Hematopoietic multipotent progenitor cell treated with erythropoietin and hydrocortisone succinate and interleukin-3 and kit ligand, for 17 days (in vitro differentiated cells): ENCODE measurements around the gene EEF1G.
"Not testable (repeated sequence)": the region's sequence is repeated elsewhere in the genome, so short reads cannot be mapped to it uniquely, and the experiment has no call there.

Source experiments
- DNase-seq: peaks from one replicate; pipeline ENCODE4 v3.0.0-alpha.2; 2015; ENCODE audit warnings: low spot score

The EEF1G gene

DNA sequence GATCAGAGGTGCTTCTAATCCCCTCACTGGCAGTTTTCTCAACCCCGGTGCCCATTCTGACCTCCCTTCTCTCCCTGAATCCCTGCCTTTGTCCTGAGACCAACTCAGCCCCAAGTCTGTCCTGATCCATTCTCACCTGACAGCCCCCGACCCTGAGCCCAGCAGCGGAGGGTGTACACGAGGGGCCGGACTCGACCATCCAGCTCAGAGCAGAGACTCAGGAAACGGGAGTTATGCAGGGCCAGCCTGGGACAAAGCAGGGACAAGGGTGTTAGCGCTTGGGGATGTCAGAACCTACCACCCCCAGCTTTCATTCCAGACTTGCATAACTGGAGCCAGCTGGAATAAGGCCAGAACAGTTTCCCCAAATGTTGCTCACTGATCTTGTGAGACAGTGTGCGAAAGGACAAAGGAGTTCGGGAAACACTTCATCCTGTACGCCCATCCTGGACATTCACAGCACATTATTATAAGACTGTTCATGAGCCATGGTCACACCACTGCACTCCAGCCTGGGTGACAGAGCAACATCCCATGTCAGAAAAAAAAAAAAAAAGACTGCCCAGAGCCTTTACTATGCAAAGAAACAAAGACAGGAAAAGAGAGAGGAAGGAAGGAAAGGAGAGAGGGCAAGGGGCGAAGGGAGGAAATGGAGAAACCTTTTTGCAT is 3.5 kb upstream of the EEF1G start:
- DNase-seq: no peak

DNA sequence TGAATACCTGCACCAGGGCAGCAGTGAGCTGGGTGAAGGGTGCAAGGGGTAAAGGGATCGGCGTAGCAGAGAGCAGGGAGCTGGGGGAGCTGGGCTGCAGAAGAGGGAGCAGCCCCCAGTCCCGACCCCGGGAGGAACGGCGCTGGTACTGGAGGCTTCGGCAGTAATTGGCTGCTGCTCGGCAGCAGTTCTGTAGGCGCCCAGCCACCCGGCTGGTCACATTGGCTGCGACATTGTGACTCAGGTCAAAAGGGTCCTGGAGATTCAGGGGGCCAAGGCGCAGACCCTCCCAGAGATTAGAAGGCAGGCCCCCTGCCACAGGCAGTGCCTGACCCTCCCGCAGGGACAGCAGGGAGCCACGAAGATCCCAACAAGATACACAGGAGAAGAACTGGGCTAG is 2.1 kb upstream of the EEF1G start:
- no peak for DNase-seq

DNA sequence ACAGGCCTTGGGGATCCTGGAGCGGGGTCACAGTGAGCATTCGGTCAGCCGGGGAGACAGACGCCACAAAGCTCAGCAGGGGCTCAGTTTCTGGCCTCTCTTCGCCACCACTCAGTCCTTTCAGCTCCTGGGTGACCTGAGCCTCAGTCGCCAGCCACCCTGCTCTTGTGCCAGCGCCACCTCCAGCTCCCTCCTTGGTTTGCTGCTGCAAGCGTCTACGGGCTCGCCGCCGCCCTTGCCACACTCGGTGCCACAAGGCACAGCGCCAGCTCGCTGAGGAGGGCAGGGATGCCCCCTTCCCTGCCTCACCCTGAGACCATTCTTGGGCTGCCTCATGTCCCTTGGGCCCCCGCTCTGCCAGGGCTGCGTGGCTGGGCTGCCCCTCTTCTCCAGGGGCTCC is 1.5 kb upstream of the EEF1G start:
- no peak for DNase-seq

DNA sequence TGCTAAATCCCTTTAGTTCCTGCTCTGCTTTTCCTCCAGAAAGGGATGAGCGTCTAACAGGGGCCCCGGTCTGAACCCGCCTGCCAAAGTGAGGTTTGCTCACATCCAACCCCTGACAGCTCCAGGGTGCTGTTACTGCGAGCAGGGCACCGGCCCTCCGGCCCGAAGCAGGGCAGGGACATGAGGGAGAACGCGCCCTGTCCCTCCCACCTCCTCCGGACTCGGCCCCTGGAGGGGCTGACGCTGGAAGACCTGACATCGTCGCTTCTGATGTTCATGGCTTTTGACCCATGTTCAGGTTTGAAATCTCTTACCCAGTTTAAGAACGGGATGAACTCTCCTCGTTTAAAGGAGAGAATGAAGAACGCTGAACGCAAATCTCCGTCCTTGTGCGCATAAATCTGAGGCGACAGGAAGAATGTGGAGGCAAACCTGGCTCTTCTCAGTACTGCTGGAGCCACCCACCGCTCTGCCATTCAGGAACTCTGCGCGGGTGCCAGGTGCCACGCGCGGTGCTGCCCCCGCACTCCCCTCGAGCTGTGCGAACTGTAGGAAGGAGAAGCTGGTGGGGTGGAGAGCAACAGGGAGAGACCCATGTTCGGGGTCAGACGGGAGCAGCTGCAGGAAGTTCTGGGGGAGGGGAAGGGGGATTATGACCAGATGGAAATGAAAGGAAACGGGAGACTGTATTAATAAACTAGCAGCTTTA is 826 bp upstream of the EEF1G start:
- no peak for DNase-seq

DNA sequence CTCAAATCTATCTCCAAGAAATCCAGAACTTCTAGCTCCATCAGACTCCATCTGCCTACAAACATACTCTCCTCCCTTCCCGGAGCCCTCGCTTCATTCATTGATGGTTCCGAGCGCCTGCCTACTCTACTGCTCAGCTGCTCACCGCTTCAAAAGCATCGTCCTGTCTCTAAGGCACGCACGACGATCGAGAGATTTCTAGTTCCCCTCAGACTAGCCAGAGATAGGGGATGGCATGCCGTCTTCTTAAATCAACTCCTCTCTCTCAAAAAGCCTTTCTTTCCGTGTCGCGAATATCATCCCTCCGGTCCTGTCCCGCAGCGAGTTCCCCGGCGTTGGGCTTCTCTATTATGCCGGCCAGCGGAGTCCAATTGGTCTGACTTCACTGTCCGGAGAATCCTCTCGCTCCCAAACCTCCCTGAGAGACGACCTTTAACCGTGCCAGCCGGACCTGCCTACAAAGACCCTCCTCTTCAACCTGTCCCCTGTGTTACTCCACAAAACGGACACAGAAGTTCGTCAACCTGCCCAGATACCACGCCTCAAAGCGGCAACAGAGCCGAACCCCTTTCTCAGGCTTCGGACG is 592 bp downstream of the EEF1G start:
- no peak for DNase-seq

DNA sequence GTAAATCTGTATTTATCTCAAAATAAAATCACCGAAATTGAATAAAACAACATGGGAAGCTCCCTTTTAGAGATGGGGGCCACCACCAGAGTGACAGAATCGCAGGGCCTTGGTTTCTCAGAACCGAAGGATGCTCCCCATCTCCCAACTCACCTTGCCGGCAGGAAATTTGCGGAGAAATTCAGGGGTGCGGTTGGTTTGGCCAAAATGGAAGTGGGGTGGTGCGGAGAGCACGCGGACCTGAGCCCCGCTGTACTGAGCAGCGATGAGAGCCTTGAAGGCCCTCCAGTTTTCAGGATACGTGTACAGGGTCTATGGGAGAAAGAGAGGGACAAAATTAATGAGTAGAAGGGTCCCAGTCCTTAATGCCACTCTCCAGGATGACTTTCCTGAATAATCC is 1.3 kb downstream of the EEF1G start:
- DNase-seq: no peak

DNA sequence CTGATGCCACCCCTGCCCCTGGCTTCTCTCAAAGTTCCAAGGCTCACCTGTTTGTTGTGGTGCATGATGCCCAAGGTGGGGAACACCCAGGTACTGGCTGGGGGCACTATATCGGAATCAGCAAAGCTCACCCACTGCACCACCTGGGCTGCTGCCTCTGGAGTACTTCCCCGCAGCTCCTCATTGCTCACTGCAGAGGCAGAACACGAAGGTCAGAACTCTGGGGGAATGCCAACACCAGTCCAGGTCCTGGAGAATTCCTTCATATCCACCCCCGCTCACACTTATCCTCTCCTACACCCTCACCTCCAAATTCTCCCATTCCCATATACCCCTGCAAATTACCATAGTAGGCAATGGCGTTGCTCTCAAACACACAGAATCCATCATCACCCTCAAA is 2.2 kb downstream of the EEF1G start:
- DNase-seq: not testable (repeated sequence)

DNA sequence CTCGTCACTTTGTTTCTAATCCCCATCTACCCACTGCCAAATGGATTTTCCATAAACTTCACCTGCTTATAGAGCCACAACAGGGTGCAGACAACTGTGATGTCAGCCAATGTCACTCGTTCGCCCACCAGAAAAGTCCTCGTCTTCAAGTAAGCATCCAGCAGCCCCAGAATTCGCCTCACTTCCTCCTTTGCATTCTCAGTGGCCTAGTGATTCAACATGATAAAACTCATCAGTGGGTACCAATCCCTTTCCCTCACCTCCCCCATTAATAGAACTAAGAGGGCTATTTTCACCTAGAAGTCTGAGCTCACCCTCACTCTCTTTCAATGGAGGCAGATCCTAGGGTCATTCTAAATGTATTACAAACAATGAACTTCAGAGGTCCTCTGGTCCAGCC is 2.8 kb downstream of the EEF1G start:
- not testable (repeated sequence) for DNase-seq

DNA sequence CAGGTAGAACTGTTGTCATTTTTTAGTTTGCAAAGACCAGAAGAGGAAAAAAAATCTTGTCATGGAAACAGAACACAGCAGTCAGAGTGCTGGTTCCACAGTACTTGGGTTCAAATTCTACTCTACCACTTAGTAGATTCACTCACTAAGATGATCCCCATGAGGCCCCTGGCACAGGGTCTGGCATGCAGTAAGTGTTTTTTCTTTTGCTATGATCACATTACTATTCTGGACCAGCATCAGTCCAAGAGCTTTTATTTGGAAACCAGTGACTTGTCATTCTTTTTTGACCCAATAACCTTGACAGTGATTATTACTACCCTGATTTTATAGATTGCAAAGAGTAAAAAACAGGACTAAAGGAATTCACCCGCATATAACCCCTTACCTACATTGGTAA is 4.1 kb downstream of the EEF1G start:
- no peak for DNase-seq

DNA sequence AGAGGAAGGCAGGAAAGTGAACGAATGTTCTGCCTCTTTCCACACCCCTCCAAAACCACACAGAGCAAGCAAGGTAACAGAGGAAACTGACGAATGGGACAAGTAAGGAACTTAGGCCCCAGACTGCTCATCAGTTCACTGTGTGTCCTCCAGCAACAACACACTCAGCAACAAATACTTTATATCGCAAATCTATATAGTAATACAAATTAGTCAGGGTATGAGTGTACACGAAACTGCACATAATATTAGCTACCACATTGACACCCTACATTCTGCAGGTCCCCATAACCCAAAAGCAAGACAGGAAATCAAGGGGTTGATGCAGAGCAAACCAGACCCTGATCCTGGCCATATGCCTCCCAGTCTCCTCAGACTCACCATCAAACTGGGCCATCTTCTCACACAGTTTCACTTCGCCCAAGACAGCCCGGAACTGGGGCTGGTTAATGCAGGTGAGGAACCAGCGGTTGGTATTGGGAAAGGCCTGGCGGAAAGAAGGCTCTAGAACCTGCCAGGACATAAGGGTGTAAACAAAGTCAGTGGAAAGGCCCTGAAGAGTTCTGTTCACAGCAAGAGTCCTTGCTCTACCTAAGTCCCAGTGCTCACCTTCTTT is 6.6 kb downstream of the EEF1G start:
- no peak for DNase-seq

DNA sequence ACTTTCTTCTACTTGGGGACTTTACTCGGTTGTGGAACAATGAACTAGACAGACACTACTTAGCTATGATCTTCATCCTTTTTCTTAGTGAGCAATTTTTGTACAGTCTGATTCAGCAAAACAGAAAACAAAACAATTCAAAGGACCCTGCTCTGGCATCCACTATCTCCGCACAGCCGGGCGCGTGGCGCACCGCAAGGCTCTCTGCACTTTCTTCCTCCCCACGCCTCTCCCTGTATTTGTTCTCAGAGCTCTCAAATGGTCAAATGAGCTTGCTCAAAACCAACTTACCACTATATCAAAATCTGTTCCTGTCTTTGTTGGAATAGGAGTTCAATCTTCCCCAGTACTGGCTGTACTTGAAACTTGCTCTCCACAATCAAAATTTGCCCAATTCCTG is 7.4 kb downstream of the EEF1G start:
- DNase-seq: no peak

DNA sequence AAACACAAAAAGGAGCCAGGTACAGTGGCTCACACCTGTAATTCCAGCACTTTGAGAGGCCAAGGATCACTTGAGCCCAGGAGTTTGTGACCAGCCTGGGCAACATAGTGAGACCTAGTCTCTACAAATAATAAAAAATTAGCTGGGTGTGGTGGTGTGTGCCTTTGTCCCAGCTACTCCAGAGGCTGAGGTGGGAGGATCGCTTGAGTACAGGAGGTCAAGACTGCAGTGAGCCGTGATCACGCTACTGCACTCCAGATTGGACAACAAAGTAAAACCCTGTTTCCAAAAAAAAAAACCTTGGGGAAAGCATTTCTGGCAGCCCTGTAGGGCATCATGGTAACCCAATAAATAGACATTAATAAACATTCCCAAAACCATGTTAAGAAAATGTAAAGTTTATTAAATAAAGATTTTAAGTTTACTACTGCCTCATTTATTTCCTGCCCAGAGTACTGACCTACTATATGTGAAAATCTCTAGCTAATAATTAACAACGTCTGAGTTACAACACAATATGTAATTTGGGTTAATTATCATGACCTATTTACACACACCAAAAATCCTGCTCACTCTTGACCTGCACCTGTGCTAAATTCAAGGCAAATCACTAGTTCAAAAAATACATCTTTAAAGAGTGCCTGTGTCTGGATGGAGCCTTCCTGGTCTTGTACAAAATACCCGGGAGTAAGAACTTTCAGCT is 8.4 kb downstream of the EEF1G start:
- DNase-seq: no peak

DNA sequence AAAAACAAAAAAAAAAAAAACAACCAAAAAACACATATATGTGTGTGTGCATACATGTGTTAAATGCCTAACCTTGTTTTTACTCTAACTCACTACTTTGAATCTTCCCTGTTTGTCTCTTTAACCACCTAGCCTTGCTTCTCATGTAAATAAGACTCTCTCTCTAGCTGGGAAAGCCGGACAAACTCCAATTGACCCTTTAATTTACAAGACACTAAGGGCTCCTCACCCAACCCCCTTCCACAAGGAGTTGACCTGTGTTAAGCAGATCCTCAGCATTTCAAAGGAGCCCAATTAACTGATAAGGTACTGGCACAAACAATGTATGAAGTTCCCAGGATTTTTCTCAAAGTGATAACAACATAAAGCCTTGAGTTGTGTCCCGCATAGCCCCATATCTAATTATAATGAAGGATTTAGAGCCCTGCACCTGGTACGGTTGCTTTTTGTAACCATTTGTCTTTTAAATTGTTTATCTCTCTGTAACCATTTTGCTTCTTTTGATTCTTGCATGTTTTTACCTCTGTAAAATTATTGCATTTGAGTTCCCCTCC is 11.9 kb downstream of the EEF1G start:
- not testable (repeated sequence) for DNase-seq

DNA sequence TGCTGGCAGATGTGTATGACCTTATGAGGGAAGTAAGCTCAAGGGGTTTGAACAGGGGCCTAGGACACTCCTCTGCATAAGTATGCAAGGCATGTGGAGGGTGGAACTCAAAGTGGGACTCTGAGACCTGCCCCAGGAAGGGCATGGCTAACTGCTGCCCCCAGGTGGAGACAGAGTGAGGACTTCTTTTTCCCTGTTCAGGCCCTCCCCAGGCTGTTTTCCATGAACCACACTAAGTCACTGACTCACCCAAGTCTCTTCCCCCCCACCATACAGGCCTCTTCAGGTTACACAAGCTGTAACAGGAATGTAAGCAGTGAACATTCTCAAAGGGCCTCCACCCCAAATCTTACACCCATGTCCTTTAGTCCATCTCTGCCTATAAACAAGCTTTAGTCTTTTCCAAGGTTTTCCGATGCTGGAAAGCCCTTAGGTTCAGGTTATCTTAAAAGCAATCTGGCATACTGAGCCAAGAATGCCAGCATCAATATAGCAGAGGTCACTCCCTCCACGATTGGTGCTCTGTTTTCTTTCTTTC is 13.1 kb downstream of the EEF1G start:
- peak; percentile 84 for DNase-seq

DNA sequence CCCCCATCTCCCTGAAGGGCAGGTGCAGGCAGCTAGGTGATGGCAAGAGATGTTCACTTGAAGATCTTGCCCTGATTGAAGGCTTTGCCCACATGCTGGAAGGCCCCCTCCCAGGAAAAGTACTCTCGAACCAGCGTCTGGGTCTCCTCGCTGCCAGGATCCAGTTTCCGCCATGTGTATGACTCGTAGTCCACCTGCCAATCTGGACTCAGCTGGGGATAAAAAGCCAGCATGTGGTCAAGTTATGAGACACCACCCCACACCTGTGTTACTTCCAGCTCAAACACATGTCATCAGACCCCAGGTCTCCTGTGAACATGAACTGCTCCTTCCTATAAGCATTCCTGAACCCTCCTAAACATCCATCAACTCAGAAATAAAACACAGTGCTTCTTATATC is 14.1 kb downstream of the EEF1G start:
- DNase-seq: not testable (repeated sequence)

DNA sequence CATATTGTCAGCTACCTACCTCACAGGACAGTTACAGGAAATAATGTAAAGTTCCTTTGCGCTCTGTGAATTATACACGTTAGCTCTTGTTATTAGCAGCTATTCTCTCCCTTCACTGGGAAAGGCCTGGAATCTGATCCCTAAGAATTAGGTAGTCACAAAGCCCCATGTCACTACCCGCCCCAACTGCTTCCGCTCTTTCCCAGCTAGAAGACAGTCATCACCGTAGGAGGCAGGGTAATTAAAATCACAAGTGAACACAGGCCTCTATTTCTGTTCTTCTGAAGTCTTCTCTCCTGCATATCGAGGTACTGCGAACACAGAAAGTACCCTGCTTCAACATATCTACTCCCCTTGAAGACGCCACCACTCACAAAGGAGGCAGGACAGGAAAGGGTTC is 14.5 kb downstream of the EEF1G start:
- no peak for DNase-seq

DNA sequence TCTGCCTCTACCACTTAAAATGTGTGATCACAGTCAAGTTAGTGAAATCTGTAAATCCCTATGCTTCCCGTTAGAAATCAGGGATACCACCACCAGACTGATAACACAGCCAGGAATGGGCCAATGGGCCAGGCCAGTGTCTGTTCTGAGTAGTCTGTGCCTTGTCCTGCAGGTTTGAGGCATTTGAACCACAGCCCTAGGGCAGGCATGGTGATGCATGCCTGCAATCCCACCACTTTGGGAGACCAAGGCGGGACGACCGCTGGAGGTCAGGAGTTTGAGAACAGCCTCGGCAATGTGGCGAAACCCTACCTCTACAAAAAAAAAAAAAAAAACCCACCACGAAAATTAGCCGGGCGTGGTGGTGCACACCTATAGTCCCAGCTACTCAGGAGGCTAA is 15.0 kb downstream of the EEF1G start:
- DNase-seq: no peak

DNA sequence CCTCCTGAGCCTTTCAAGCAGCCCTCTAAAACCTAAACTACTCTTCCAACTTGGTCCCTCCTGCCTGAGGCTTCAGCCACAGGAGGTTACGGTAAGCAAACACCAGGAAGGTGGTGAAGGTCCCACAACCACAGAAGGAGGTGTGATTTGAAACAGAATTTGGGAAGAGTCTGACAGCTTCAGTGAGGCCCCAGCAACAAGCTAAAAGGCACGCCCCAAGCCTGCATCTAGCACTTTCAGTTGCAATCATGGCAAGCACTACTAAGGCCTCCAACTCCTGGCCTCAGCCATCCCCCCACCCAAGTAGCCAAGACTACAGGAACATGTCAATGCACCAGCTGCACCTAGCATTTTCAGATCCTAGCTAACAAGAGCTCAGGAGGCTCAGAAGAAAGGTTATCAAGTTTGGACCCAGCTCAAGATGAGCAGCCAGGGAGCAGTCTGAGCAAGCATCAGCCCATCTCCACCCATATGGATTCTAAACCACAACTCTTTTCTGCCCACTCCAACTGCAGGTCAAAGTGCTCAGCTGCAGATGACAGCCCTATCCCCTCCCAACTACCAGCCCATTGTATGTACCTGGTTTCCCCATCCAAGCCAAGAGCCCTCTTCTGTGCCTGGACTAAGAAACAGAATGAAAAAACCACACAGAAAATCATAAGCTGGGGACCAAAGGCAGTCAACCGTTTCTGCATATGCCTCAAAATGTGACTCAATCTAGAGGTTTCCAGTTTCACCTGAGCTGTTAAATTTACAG is 16.6 kb downstream of the EEF1G start:
- DNase-seq: peak; percentile 24

DNA sequence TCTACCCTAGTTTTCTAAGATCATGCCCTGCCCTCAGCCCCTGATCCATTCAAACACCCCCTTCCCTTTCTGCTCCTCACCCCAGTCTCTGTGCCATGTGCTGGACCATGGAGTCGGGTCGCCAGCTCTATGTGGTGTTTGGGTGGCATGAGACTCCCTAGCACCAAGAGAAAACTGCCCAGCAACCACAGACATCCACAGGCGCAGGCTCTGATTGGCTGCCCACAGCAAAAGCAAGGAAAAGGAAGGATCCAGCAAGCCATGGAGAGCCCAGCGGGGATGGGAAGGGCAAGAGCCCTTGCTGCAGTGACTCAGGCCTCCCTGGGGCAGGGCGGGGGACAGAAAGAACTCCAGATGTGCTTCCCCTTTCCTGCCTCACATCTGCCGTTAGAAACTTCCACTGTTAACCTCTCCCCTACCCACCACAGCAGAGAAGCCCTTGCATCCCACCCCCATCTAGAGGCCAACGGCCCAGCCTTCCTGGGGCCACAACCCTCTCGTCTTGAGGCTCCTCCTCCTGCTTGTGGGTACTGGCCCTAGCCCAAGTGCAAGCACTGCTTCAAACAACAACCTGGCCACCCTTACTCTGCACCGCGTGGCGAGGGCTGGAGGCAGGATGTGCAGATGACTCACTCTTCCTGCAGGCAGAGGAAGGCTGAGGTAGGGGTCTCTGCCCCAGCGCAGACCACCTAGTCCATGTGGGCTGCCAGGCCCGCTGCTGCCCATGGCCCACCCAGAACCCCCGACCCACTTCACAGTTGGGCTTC is 17.4 kb downstream of the EEF1G start:
- DNase-seq: peak; percentile 82

DNA sequence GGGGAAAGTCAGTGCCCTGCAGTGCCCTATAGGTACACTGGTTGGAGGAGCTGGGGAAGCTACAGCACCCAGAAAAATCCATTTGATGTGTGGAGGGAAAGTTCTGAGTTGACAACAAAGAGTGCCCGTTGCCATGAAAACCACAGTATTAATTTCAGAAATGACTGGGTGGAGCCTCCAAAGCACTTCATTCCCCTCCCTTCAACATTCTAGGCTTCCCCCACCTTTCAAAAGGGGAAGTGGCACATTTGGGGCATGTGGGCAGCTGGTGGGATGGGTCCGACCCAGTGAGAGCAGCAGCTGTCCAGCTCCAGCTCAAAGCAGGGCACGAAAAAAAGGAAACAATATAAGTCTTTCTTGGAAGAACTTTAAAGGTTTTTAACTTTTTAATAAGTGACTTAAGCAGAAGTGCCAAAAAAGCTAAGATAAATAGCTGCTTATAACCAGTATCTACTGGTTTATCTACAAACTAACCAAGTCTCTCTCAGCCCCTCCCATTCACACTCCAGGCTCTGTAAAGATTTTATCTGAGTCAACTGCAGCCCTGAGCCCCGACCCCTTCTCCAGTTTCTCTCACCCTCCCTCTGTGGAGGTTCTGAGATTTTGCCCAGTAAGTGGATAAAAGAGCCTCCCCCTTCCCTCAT is 18.1 kb downstream of the EEF1G start:
- DNase-seq: peak; percentile 49
